Measurements from ENCODE around the gene PIK3R3. TPM values are rescaled to one million over a fixed set of nuclear protein-coding genes. Genes with fewer than 3 reads are reported as not detected.

The PIK3R3 gene
- total and polyA plus RNA-seq, 9 of the 15 experiments (the other 6 are each of a cell fraction or from before 2014, with no cell fraction given) = 1.4 to 7.7 (median 4.6) TPM

DNA sequence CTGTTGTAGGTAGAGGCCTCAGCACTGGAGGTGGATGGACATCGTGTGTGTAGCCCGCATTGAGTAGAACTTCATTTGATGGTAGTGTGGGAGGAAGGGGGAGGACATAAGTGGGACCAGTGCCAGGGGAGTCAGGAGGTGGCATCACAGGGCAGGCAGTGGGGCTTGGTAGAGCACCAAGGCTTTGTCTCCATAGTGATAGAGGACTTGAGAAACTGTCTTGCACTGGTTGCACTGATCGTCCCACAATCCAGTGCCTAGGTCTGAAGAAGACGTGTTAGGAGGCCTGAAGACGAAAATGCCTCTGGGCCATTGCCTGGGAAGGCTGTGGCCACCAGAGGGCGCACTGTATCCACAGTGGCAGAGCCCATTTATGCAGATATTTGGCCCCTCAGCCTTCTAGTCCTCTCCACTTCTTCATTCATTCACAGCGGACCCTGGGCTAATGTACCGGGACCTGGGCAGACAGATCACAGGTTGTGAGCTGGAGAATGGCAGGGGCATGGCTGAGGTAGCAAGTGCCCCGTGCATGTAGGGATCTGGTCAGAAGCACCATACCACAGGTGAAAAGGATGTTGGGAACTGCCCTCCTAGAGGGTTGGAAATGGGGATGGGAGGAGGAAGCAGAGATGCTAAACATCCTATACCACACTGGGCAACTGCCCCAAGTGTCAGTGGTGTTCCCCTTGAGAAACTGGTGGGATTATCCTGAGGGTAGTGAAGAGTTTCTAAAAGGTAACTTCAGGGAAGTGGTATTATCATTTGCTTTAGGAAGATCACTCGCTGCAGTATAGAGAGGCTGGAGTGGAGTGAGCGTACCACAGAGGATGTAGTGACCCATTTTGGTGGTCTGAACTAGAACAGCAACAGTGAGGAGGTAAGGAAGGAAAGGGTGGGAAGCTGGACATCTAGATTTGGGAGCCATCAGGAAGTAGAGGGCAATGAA is 95.3 kb downstream of the PIK3R3 start (continued):
- TF ChIP-seq ERF (CRISPR knock-in tag; IDR thresholded peaks at IDR 0.05) = 0 out of 2 replicates have a peak, but pooled peaks have one; percentile 69
- TF ChIP-seq FIP1L1 (IDR thresholded peaks at IDR 0.05; ENCODE audit: low read depth, low read length, poor library complexity, severe bottlenecking) = no peak
- TF ChIP-seq ZNF41 (CRISPR knock-in tag; conservative IDR thresholded peaks at IDR 0.05) = no peak; the same call in 1 of the 2 replicates
- TF ChIP-seq ZNF165 (CRISPR knock-in tag; IDR thresholded peaks at IDR 0.05; ENCODE audit: borderline replicate concordance) = no peak
- TF ChIP-seq ARHGAP35 (IDR thresholded peaks at IDR 0.05; ENCODE audit: partially characterized antibody) = no peak
- TF ChIP-seq, protein P1, sequence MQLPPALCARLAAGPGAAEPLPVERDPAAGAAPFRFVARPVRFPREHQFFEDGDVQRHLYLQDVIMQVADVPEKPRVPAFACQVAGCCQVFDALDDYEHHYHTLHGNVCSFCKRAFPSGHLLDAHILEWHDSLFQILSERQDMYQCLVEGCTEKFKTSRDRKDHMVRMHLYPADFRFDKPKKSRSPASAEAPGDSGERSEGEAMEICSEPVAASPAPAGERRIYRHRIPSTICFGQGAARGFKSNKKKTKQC (CRISPR knock-in tag; IDR thresholded peaks at IDR 0.05) = peak; percentile 78; the same call in 1 of the 2 replicates
- 0 out of 2 replicates have a peak, but pooled peaks have one; percentile 6 for TF ChIP-seq JUNB (CRISPR knock-in tag; conservative IDR thresholded peaks at IDR 0.05)
- TF ChIP-seq TGIF2 (CRISPR knock-in tag; IDR thresholded peaks at IDR 0.05) = no peak
- peak; percentile 100 for TF ChIP-seq SMC3 (conservative IDR thresholded peaks at IDR 0.05; ENCODE audit: insufficient read depth, low read depth, low read length)
- TF ChIP-seq ETS2 (tag; IDR thresholded peaks at IDR 0.05; ENCODE audit: borderline replicate concordance, poor library complexity, severe bottlenecking) = no peak
- TF ChIP-seq PHF21A (IDR thresholded peaks at IDR 0.05; ENCODE audit: borderline replicate concordance, low read depth) = no peak
- TF ChIP-seq HNRNPUL1 (IDR thresholded peaks at IDR 0.05; ENCODE audit: low read length) = no peak
- TF ChIP-seq ARID2 (IDR thresholded peaks at IDR 0.05) = peak; percentile 99
- TF ChIP-seq EWSR1 (IDR thresholded peaks at IDR 0.05; ENCODE audit: borderline replicate concordance, low read depth, partially characterized antibody) = no peak
- TF ChIP-seq, protein P2, sequence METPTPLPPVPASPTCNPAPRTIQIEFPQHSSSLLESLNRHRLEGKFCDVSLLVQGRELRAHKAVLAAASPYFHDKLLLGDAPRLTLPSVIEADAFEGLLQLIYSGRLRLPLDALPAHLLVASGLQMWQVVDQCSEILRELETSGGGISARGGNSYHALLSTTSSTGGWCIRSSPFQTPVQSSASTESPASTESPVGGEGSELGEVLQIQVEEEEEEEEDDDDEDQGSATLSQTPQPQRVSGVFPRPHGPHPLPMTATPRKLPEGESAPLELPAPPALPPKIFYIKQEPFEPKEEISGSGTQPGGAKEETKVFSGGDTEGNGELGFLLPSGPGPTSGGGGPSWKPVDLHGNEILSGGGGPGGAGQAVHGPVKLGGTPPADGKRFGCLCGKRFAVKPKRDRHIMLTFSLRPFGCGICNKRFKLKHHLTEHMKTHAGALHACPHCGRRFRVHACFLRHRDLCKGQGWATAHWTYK (CRISPR knock-in tag; IDR thresholded peaks at IDR 0.05) = 0 out of 2 replicates have a peak, but pooled peaks have one; percentile 84
- TF ChIP-seq, protein P3, sequence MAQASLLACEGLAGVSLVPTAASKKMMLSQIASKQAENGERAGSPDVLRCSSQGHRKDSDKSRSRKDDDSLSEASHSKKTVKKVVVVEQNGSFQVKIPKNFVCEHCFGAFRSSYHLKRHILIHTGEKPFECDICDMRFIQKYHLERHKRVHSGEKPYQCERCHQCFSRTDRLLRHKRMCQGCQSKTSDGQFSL (CRISPR knock-in tag; IDR thresholded peaks at IDR 0.05) = no peak
- TF ChIP-seq, protein P3 (tag; IDR thresholded peaks at IDR 0.05) = no peak
- TF ChIP-seq, protein P4, sequence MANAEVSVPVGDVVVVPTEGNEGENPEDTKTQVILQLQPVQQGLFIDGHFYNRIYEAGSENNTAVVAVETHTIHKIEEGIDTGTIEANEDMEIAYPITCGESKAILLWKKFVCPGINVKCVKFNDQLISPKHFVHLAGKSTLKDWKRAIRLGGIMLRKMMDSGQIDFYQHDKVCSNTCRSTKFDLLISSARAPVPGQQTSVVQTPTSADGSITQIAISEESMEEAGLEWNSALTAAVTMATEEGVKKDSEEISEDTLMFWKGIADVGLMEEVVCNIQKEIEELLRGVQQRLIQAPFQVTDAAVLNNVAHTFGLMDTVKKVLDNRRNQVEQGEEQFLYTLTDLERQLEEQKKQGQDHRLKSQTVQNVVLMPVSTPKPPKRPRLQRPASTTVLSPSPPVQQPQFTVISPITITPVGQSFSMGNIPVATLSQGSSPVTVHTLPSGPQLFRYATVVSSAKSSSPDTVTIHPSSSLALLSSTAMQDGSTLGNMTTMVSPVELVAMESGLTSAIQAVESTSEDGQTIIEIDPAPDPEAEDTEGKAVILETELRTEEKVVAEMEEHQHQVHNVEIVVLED (CRISPR knock-in tag; IDR thresholded peaks at IDR 0.05) = 0 out of 2 replicates have a peak, but pooled peaks have one; percentile 13
- TF ChIP-seq ZZZ3 (IDR thresholded peaks at IDR 0.05) = no peak
- no peak for TF ChIP-seq ZNF146 (CRISPR knock-in tag; IDR thresholded peaks at IDR 0.05; ENCODE audit: unreplicated experiment)
- no peak for TF ChIP-seq SIN3B (IDR thresholded peaks at IDR 0.05; ENCODE audit: low read depth)
- TF ChIP-seq ZNF239 (CRISPR knock-in tag; IDR thresholded peaks at IDR 0.05) = peak; percentile 44; the same call in 1 of the 2 replicates

Measured in K562 (cell line).